ENCODE data around the gene MRTFA.

Gene MRTFA

GRCh38 chr22:40636380-40637182, at the start of gene MRTFA:
TSS of gene MRTFA (minus strand) at chr22:40636719.
- peak; percentile 96 for DNase-seq (ENCODE audit: low spot score)
- no peak for TF ChIP-seq CTCF (IDR thresholded peaks at IDR 0.05; ENCODE audit: extremely low read depth, missing control alignments)

GRCh38 chr22:40685406-40685805, 48.9 kb upstream of the MRTFA start:
- no peak for DNase-seq (ENCODE audit: low spot score)
- no peak for TF ChIP-seq CTCF (IDR thresholded peaks at IDR 0.05; ENCODE audit: extremely low read depth, missing control alignments)

GRCh38 chr22:40684728-40685127, 48.2 kb upstream of the MRTFA start:
- TF ChIP-seq CTCF (IDR thresholded peaks at IDR 0.05; ENCODE audit: extremely low read depth, missing control alignments) = no peak
- DNase-seq (ENCODE audit: low spot score) = no peak

- DNase-seq (ENCODE audit: low spot score) = no peak
- no peak for TF ChIP-seq CTCF (IDR thresholded peaks at IDR 0.05; ENCODE audit: extremely low read depth, missing control alignments)
Observed at GRCh38 chr22:40681451-40681850, 44.9 kb upstream of the MRTFA start.

- TF ChIP-seq CTCF (IDR thresholded peaks at IDR 0.05; ENCODE audit: extremely low read depth, missing control alignments) = no peak
- no peak for DNase-seq (ENCODE audit: low spot score)
Observed at GRCh38 chr22:40680819-40681183, 44.3 kb upstream of the MRTFA start.

GRCh38 chr22:40679964-40680818, 43.7 kb upstream of the MRTFA start:
- no peak for DNase-seq (ENCODE audit: low spot score)
- no peak for TF ChIP-seq CTCF (IDR thresholded peaks at IDR 0.05; ENCODE audit: extremely low read depth, missing control alignments)

Measured in GM20000 (cell line).